Right hindlimb (tissue), 1 donor: ENCODE measurements around the gene DENND11.
A peak's percentile ranks its signal among the peaks of the same experiment; 100 is the strongest.
"Not testable (repeated sequence)": the region's sequence is repeated elsewhere in the genome, so short reads cannot be mapped to it uniquely, and the experiment has no call there.

Experiments
- DNase-seq: peaks from one replicate; pipeline ENCODE4 v3.0.0-alpha.2; 2018

The DENND11 gene

DNA sequence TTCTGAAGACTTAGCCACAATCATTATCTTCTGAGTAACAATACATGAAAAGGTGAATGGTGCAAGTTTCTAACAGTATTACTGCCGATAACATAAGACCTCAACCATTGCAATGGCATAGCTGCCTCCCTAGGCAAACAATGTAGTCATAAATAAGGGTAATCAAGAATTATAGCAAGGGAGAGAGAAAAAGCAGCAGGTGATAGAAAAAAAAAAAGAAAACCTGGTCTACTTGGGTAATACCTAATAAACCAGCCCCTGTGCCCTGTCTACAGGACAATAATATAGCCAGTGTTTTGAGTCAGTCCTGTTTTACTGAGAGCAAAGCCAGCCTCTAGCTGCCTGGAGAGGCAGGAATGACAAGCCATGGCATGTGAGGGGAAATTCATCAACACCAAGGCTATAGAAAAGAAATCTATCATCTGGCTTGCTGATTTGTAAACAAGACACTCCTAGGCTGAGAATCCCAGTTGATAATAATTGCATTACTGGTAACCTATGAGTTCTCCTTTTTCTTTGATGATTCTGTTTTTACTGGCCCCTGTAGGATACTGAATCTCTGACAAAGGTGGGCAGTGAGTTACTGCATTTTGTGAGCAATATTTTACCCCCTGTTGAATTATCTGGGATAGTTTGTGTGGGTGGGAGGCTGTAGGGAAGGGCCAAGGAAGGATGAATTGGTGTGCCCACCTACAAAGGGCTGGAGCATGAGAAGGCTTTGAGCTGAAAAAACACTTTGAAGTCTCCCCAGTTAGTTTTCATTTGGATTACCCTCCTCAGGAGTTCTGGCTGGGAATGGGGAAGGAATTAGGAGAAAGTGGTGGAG lies 4.5 kb upstream of the DENND11 start:
- DNase-seq, result no peak

GRCh38 chr7:141704741-141705140 lies 2.8 kb upstream of the DENND11 start:
- DNase-seq, result no peak

DNA sequence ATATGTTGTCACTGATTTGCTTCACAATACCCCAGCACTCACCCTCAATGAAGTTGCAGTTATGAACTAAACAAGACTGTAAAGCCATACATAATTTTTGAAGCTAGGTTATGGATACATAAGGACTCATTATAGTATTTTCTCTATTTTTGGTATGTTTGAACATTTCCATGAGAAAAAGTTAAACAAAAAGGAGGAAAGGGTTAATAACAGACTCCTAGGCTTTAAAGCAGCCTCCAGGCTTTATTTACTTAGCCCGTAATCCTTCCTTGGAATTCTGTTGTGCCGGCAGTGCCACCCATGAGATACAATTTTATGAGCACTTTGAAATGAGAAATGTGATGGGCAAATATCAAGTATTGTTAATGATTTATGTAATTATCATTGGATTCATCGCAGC lies 2.1 kb upstream of the DENND11 start:
- no peak for DNase-seq

DNA sequence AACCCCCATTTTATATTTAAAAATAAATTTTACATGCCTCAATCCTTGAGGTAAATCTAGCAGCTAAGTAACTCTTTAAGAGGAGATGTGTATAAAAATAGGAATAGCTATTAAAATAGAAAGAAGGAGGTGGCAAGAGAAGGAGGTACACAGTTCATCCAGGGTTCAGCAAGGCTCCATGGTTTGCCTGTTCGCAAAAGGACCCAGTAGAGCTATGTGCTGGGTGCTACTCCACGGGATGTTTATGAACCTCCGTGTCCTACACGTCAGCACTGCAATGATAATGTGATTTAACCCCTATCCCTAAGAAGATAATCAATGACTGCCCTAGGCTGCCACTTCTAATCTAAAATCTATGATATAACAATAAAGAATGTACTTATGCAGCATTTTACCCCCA lies 926 bp upstream of the DENND11 start:
- DNase-seq, result no peak

DNA sequence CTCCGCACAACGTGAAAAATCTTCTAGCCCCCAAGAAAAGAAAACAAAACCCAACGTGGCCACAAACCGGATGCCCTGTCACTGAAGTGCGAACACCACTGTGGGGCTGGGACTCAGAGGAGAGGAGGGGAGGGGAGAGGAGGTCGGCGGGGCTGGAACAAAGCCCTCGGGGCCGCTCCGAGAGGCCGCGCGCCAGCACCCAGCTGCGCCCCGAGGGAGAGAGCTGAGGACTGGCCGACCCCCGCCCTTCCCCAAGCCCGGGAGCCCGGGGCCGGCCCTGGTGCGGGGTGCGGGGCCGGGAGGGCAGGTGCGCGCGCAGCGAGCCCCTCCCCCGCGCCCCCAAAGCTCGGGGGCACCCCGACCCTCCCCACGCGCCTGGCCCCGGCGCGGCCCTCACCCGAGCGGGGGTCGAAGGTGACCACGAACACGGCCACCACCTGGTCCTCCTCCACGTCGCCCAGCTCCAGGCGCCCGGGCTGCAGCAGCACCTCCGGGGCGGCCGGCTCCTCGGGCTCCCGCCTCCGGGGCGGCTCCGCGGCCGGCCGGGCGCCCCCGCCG lies 398 bp downstream of the DENND11 start:
- peak; percentile 41 for DNase-seq

DNA sequence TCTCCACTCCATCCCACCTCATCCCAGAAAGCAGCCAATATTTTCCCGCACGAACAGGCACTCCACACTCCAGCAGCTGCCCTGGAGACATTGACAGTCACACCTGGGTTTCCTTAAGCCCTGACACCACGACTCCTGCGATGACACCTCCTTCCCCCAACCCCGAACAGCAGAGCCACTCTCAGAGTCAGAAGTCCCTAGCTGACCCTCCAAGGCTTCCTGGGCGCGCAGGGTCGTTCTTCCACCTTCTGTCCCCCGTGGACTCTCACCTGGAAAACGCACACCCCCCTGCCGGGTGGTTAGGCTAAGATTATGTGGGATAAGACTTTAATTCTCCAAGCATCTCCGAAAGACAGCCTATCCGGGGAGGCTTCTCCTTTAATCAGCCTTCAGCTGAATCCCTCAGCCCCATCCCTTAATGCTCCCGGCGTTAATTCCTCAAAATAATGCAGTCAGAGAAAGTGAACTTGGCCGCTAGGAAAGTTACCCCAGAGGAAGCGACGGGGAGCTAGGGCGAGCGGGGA lies 1.1 kb downstream of the DENND11 start:
- DNase-seq, result no peak

DNA sequence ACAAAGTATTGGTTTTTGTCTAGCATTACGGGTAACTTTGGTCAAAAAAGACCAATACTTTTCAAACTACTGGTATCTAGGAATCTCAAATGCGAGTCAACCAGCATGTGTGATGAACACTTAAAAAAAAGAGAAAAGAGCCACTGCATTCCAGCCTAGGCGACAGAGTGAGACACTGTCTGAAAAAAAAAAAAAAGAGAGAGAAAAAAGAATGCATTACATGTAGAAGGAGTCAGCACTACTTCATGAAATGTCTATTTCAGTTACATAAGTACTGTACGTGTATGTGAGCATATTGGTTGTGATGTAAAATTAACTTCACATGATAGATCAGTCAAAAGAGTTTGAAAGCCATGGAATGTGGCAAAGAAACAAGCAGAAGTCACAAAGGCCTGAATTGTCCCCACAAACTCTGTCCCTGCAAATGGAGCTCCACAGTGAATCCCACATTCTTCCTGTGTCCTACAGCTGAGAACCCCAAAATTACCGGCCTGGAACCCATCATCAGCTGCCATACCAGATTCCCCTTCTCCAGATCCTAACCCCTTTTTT lies 1.6 kb downstream of the DENND11 start:
- no peak for DNase-seq

DNA sequence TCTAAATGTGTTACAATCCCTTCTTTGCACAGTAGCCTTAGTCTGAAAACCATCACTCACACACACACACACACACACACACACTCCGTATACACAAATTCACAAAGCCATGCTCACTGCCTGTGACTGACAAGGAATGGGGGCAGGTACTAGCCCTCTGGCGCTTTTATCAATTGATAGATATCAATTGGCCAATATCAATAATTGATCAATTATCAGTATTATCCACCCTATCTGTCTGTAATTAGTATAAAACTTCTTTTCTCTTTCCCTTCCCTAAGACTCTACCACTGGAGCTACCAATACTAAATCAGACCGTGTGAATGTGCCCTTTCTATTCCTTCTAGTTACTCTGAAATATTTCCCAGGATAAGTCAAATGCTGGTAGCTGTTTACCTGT lies 2.1 kb downstream of the DENND11 start:
- DNase-seq, result no peak

GRCh38 chr7:141698247-141699015 lies 3.5 kb downstream of the DENND11 start:
- DNase-seq, result no peak

DNA sequence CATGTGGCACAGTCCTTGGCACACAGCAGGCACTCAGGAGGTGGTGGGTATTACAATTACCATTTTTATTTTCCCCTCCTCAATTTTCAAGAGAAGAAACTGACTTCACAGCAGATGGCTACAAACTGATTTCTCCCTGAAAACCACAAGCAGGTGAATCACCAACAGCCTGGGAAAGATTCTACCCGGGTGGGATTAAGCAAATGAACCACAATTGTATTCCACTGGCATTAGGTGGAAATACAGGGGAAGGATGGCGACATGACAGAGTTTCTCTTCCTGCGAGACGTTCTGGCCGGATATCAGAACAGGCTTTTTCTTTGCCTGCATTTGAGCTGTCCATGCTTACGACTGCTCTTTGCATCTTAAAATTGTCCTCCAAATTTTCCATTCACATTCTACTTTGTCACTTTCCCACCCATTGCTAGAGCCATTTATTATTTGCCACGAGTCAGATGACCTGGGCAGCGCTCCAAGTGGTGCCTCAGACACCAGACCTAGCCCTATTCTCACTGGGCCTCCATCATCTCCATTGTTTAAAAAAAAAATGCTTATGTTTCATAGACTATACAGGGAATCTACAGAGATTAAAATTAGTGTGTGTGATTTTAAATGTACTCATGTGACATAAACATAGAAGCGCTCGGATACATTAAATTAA lies 4.6 kb downstream of the DENND11 start:
- DNase-seq, result no peak

- DNase-seq, result no peak
Measured at GRCh38 chr7:141696348-141696747, 5.6 kb downstream of the DENND11 start.

DNA sequence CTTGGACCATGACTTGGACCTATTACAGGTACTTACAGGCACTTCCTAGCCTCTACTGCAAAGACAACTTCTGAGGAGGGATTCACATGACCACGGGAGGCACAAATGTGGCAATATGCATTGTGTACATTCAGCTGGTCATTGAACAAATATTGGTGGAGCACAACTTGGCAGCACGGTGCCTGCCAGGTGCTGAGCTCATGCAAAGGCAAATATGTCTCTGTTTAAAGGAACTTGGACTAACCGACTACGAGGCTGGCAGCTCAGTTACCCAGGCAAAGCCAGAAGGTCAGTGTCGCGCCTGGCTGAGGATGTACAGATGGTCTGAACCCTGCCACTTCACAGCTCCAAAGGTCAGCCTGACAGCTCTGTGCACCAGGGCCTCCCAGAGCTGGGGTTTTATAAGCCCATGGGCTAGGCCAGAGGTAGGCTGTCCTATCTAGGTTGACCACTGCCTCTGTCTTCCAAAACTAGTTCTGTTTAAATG lies 6.1 kb downstream of the DENND11 start:
- DNase-seq, result no peak

DNA sequence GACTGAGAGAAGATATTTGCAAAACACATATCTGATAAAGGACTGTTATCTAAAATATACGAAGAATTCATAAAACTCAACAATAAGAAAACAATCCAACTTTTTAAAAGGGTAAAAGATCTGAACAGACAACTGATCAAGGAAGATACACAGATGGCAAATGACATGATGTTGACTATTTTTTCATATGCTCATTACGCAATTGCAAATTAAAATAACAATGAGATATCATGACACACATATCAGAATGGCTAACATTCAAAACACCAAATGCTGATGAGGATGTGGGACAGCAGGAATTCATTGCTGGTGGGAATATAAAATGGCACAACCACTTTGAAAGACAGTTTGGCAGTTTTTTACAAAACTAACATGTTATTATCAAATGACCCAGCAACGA lies 8.9 kb downstream of the DENND11 start:
- no peak for DNase-seq

DNA sequence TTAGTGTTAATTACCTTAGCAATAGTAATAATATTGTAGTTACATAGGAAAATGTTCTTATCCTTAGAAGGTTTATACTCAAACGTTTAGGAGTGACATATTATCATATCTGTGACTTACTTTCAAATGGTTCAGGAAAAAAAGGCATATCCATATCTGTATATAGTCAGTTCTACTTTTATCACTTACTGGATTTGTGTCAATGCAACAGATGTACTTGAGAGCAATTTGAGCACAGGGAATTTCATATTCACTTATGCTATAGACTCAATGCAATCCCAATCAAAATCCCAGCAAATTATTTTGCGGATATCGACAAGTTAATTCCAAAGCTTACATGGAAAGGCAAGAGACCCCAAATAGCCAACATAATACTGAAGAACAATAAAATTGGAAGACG lies 10.0 kb downstream of the DENND11 start:
- no peak for DNase-seq

GRCh38 chr7:141691540-141691939 lies 10.4 kb downstream of the DENND11 start:
- no peak for DNase-seq

DNA sequence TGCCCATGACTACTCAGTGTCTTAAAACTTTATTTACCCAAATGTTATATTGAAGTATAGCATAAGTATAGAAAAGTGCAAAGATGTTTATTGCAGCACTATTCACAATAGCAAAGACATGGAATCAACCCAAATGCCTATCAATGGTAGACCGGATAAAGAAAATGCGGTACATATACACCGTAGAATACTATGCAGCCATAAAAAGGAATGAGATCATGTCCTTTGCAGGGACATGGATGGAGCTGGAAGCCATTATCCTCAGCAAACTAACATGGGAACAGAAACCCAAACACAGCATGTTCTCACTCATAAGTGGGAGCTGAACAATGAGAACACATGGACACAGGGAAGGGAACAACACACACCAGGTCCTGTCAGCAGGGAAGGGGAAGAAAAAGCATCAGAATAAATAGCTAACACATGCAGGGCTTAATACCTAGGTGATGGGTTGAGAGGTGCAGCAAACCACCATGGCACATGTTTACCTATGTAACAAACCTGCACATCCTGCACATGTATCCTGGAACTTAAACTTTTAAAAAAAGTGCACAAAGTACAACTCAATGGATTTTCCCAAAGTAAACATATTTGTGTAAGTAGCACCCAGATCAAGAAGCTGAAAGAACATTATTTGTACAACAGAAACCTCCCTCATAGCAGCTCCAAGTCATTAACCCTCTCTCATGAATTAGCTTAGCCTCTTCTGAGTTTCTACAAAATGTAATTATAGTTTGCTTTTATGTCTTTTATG lies 12.7 kb downstream of the DENND11 start:
- DNase-seq, result not testable (repeated sequence)

- no peak for DNase-seq
Measured at GRCh38 chr7:141688043-141688442, 13.9 kb downstream of the DENND11 start.

DNA sequence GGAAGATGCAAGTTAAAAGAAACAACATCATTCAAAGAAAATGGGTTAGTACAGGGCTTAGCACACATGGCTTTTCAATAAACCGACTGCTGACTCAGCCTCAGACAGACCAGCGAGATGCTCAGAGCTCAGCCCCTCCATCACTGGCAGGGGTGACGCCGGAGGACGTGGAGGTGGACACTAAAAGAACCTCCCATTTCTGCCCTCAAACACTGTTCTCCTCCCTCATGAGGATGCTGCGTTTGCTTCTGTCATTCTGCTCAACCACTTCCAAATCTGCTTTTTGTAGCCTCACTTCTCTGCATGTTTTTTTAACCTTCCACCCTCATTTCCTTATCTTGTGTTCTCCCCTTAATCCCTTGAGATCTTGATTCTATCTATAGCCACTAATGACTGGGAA lies 15.3 kb downstream of the DENND11 start:
- DNase-seq, result no peak

DNA sequence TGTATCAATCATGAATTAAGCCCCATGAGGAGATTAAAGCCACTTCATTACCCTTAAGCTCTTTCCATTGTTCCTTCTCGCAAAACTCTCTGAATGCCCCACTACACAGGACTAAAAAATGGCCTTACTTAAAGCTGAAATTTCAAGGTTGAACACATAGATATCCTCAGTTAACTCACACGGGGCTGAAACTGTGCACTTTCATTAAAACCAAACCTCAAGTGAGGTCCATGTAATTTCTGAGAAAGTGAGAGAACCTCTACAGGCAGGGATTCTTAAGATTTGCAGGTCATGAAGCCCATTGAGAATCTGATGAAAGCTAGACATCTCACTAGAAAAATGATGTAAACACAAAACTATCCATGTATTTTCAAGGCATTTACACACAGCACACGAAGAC lies 15.9 kb downstream of the DENND11 start:
- DNase-seq, result no peak

DNA sequence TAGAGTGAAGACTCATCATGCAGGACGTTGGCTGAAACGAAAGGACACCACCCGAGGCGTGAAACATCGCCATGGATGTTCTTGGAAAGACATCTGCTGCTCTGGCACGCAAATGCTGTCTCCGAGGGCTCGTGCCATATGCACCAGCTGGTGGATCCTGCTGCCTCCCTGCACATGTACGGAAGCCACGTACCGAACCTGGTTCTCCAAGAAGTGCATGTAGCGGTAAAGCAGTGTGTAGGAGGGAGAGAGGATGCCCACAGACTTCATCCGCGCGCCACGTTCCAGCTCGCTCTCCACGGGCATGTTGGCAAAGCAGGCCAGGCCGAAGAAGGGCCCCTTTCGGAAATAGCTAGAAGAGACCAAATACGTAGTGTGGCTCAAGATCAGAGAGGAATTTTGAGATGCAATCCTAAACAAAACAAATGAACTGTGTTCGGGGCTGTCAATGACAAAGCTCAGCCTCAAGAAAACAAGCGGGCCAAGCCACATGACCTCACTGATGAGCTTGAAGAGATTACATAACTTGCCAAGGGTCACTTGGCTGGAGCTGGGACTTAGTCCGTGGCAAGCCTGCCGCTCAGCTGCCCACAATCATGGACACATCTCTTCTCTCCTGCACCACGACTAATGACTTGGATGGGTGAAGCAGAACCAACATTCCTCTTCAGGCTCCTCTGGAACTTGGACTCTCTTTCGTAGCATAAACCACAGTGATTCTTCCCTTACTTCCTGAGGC lies 16.5 kb downstream of the DENND11 start:
- DNase-seq, result peak; percentile 50

- no peak for DNase-seq
Measured at GRCh38 chr7:141679014-141679413, 23.0 kb downstream of the DENND11 start.
